ENCODE data around the gene NKD1.

GRCh38 chr16:50692999-50693781 lies 145.0 kb downstream of the NKD1 start, which contains the start of gene NOD2:
- TF ChIP-seq CTCF (IDR thresholded peaks at IDR 0.05) (no peak), EZH2 (IDR thresholded peaks at IDR 0.05; ENCODE audit: borderline replicate concordance, insufficient read depth, low read depth, low read length, poor library complexity, severe bottlenecking) (no peak)
